Activated T-cell treated with anti-CD3 and anti-CD28 coated beads for 48 hours (primary cell): Measurements from ENCODE around the gene RNF144A.

Experiments used
- DNase-seq: peaks from one replicate; pipeline ENCODE4 v3.0.0-alpha.2; 2020; ENCODE audit warnings: low read depth

Gene RNF144A

DNA sequence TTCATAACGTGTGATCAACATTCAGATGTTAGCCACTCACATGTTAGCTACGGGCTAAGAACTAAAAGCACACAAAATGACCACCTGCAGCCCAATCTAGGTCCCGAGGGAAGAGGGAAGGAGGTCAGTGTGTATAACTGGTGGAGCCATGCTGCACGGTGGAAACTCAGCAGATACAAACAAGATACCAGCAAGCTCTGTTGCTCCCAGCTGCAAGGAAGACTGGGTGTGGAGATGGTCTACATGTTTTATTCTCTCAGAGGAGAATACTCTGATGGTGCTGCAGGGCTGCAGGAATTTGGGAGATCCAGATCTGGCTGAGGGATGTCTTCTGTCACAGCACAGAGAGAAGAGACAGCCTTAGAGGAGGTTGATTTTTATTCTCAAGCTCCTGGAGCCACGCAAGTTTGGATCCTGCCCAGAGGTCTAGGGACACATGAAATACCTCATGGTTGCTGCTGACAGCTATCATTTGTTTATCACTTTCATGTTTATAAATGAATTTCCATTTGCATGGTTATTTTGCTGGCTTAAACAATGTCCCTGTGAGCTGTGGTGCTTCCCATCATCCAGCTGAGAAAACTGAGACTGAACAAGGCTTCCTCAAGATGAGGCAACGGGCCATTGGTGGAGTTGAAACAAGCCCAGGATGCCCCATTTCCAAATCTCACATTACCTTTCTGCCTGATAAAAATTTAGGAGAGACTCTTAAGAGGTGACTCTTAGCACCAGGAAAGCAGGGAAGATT, 30.9 kb downstream of the RNF144A start:
- no peak for DNase-seq

DNA sequence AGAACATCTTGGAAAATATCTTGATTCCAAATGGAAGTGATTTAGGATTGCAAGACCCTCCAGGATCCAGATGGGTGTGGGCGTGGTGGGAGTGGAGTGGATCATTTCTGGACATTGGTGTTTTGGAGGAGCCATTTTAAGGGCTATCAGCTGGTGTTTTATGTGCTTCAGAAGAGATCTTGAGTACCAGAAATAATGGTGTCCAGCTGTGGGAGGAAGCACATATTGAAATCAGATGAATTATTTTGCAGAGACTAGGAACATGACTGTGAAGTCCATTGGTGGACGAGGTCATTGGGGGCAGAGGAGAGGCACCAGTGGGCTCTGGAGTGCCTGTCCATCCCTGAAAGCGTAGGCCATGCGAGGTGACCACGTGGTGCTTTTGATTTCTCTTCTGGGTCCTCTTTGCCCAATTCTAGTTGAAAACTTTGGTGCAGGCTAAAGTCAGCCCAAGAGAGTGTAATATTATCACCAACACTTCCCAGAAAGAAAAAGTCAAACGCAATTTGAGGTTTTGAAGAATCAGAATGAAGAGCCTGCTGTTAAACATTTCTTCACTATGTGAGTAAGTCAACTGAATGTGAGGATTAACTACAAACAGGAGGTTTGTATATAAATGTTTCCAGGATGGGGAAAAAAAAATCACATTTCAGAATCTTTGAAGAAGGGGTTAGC, 31.6 kb downstream of the RNF144A start:
- DNase-seq: no peak

DNA sequence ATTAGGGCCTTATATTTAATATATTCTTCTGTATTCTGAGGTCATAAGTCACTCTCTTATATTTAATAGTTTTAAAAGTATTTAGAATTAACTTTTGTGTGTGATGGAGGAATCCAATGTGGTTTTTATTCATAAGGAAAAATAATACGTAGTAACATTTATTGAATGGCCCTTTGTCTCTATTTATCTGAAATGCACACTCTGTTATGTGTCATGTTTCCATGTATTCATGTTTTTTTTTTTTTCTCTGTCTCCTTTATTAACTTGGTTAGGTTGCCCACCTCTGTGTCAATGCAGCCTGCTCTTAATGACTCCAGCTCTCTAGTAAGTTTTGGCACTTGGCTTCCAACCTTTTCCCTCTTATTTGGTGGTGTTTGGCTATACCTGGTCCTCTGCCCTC, 33.8 kb downstream of the RNF144A start:
- no peak for DNase-seq

DNA sequence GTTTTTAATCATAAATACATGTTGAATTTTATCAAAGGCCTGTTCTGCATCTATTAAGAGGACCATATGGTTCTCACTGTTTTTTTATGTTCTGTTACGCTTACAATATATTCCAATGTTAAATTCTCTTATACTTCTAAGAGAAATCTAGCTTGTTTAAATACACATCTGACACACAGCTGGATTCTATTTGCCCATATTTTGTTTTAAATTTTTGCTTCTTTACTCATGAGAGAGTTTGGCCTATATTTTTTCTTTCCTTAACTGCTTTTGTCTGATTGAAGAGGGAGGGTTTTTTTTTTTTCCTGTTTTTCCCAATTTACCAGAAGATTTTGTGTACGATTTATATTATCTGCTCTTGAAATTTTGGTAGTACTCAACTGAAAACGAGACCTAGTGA, 34.9 kb downstream of the RNF144A start:
- no peak for DNase-seq

DNA sequence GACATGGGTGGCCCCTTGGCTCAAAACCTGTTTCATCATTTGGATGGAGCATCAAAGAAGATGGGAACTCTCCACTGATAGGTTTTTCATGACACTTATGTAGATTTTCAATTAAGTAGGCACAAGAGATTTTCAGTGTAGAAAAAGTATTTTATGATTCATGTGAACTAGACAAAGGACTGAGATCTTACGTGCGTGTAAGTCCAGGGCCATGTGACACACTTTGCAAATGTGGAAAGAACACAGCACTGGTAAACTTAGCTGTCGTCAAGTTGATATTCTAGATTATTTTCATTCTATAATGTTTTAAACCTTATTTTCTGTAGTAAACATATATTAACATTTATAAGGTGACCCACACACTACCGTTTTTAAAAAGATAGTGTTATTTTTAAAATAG, 37.4 kb downstream of the RNF144A start:
- DNase-seq: no peak

DNA sequence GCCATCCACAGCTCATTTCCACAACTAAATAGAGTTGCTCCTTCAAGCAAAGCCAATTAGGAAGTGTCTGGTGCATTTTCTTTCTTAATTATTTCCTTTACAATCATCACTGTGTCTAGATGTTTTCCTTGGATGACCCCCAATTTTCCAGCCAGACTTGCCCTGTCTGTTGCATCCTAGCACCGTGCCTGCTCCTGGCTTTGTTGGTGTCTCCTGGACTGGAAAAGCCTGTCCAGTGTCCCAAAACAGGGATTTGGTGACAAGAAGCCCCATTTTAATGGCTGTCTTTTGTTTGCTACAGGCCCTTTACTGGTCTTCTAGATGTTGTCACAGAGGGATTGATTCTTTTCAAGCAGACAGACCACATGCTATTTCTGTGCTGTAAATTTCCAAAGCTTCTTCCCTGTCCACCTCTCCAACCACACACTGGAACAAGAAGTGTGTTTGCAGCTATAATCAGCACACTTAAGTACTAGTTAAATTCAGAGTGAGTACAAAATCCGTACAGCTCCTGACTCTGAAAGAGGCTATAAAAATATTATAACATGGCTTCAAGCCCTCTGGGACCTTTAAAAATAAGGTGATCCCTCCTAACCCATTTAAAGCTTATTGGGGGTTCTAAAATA, 38.4 kb downstream of the RNF144A start:
- no peak for DNase-seq

DNA sequence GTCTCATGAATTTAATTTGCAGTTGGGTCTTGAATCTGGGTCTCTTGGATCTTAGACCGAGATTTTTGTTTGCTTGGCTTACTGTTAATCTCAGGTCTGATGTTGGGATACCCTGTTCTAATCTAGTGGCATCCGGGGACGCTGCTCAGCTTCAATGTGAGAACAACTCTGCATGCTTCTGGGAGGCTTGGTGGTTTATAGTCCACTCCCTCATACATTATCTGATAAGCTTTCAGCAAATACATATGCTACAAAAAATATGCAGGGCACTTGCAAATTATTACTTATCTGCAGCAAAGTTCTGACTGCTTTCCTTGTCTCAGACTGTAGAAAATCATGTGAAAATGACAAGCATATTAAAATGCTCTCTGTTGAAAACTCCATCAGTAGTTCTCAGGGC, 39.4 kb downstream of the RNF144A start:
- no peak for DNase-seq

DNA sequence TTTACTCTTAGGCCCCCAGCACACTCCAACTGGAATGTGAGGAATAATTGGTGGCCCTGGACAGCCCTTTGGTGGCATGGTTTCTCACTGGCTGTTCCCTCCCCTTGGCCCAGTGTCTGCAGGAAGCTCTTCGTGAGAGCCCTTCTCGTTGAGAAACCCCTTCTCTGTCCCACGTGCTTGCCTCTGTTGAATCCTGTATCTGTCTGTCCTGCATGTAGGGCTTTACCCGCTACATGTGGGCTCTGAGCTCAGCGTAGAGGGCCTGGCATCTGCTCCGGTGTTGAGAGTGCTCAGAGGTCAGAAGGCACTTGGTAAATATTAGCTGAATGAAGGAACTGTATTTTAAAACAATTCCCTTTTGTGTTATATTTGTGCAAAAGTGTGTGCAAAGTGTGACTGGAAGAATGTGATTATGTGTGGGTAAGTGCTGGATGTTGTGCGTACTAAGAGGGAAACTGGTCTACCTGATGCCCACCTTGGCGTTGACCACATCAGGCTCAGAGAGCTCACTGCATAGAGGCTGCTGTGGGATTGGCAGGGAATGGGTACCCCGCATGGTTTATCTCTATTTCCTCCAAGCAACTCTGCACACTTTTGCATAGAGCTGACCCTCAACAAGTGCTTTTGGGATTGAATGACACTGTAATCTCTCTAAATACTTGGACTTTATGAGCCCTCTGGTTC, 40.0 kb downstream of the RNF144A start:
- DNase-seq: no peak

DNA sequence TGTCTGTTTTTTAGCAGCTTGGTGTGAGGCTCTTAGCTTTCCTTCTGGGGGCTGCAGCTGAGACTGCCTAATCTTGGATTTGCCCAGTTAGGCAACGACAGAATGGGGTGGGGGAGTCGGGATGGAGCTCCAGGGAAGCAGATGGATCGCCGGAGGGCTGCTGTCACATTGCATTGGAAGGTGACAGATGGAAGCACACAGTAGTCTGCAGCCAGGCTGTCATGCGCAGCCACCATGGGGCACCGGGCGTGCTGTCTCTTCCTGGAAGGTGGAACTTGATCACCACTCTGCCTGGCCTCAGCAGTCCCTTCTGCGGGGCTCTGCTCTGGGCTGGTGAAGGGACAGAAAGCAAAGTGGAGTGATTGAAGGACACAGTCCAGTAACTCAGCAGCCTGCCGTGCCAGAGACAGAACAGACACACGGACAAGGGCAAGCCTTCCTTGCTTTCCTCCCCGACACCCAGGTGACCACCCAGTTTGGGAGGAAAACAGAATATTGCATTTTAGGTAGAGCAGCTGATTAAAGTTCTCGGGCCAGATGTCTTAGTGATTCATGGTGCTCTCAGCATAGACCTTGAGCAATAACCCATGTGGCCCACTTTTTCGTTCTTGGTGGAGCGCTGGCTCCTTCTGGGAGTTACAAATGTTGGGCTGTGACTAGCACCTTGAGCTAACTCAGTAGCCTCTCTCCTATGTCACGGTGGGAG, 40.9 kb downstream of the RNF144A start:
- no peak for DNase-seq

DNA sequence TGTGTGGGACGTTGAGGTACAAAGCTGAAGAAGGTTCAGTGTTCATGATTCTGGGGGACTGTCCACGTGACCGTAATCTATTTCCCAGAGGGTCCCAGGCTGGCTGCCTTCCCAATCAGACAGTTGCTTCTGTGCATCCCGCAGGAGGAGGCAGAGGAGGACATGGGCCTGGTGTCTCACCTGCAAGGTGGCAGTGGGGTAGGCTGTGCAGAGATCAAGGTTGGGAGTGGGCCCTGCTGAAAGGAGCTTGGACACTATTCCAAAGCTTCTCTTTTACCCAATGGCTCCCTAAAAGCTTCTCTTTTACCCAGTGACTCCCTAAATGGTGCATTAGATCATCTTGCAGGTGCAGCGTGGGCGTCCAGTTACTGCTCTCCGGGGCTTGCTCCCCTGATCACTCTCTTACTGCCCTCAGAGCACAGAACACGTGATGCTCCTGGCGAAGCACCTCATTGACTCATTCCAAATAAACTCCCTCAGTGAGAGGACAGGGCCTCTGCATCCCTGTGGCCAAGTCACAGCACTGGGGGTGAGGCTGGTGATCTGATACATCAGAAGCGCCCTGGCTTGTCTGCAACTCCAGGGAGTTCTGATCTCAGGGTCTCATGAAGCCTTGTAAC, 41.5 kb downstream of the RNF144A start:
- no peak for DNase-seq

DNA sequence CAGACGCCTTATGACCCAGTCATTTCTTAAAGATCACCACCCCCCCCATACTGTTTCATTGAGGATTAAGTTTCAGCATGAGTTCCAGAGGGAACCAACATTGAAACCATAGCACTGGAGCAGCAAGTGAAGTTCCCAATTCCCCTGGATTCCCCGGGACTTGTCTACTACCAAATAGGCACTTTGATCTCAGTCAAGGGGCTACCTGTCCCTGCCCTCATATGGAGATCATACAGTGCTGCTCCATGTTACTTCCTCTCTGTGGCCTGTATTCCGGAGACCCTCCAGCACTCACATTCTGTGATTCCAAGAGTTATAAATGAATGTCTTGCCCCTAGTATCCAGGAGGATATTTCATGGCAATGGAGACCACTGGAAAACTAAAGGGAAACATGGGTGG, 42.5 kb downstream of the RNF144A start:
- no peak for DNase-seq

DNA sequence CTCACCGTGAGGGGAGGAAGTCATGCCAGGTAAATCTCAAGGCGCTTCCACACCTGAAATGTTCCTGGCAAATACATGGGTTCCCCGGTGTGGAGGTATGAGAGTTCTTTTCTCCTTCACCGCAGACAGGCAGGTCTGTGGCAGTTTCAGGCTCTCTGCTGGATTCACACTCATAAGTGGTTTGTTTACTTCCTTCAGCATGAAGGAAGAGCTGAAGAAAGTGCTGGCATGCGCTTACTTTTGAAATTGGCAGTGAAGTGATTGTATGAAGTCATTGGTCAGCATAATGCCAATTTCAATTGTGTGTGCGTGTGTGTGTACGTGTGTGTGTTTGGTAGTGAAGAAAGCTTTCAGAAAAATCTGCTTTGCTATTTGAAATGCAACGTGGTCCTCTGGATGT, 43.4 kb downstream of the RNF144A start:
- DNase-seq: no peak

DNA sequence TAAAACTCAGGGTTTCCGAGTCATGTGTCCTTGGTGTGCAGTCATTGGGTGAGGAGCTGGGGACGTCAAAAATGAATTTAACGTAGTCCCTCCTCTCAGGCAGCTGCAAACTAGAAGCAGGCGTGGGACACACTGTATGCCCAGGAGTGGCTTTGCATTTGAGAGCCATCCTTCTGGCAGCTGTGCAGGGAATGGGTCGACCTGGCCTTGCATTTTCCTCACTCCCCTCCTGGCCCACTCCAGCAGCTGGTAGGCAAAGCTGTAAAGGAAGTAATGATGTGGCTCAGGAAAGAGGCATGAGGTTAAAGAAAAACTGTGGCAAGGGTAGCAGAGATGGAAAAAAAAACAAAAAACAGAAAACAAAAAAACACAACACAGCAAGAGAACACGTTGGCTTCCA, 46.5 kb downstream of the RNF144A start:
- no peak for DNase-seq

DNA sequence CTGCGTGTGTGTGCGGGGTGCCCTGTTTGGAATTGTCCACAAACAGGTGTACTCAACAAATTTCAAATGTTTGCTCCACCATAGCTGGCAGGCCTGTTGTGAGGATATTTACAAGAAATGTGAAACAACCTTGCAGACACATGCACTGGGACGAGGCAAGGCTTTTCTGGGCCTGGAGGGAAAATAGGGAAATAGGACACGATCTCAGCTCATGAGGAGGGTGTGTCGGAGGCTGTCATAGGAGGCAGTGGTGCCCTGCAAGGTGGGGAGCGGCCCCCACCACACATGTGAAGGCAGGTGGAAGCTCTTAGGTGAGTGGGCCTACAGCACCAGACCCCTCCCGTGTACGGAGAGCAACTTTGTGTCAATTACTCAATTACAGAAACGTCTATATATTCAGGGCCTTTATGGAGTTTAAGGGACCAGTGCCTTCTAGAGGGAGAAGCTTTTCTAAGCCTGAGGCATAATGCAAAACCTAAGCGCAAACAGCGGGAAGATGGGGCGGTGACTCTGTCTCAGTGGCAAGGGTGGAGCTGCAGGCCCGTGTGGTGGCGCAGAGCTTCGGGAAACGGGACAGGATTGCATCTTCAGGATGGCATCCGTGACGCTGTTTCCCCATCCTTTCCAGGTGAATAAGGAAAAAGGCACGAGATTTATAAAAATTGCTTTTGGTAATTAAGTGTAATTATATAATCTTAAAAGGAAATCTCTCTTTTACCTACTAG, 48.0 kb downstream of the RNF144A start:
- DNase-seq: no peak

DNA sequence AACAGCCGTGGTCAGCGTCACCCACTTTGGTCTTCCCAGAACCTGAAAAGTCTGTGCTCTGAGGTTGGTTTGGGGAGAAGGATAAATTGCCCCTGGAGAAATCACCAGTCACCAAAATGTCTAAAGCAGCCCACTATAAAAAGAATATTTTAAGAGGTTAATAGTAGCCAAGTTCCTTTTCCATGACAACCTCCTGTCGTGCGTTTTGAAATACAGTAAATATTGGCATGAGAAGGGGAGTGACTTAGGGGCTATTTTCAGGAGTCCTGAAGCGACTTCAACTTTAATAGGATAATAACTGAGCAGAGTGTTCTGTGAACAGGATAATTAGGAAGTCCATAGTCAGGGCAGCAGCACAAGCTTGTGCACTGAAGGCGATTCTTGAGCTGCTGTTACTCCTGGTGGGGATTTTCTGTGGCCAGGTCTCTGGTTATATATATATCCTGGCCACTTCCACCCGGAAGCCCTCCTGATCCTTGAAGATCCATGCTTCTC, 49.3 kb downstream of the RNF144A start:
- DNase-seq: no peak

DNA sequence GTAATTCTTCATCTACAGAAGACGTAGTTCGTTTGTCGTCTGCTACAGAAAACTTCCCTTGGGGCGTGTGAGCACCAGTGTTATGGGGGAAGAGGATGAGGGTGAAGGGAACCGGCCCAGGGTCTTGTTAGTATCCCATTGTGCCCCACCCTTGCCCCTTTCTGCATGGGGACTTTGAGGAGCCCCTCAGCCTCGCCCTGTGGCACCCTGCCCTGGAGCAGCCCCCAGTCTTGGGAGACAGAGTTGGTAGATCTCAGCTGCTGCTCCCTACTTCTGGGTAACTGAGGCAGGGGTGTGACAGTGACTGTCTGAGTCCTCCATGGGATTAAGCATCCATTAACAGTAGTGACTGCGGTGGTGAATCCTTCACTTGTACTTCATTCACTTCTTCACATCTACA, 50.1 kb downstream of the RNF144A start:
- DNase-seq: no peak

DNA sequence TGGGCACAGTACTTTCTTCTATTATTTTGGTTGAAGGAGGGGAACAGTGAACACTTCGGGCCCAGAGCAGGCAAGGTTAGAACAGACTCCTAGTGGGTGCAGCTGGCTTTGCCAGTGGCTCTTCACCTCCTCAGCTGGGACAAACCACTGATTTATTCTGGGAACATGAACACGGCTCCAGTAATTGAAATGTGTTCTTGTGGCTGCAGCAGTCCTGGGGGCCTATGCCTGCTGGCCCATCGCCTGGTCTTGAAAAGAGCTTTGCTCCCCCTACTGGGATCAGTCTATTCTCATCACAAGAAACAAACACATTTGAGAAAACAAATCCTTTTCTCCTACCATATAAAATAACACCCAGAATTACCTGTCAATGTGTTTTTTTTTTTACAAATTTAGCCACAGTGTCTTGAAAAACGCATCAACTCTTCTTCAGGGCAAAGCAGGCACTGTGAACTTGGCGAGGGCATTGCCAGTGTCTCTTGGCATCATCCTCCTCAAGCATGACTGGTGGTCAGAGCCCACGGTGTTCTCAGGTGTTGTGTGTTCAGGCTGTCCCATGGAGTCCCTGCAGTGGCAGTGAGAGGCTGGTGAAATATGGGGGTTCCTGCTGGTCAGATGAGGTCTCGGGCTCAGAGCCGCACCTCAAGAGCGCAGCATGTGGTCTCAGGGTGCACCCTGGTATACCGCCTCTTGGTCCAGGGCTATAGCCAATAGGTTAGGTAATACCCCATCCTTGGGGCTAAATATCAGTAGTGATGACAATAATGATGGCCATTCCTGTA, 51.3 kb downstream of the RNF144A start:
- DNase-seq: no peak

DNA sequence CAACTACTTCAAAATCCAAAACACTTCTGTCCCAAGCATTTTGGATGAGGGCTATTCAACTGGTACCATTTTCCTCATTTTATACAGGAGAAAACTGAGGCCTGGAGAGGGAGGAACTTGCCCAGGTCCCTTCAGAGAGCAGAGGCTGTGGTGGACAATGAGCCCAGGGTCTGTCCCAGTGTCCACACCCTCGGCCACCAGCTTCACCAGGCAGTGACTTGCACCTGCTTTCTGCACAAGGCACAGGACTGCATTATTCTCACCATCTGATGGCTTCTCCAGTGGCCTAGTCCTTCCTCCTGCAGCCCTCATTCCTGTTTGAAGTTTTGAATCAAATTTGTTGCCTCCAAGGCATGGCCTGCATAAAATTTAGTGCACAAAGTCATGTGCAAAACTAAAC, 53.3 kb downstream of the RNF144A start:
- no peak for DNase-seq

DNA sequence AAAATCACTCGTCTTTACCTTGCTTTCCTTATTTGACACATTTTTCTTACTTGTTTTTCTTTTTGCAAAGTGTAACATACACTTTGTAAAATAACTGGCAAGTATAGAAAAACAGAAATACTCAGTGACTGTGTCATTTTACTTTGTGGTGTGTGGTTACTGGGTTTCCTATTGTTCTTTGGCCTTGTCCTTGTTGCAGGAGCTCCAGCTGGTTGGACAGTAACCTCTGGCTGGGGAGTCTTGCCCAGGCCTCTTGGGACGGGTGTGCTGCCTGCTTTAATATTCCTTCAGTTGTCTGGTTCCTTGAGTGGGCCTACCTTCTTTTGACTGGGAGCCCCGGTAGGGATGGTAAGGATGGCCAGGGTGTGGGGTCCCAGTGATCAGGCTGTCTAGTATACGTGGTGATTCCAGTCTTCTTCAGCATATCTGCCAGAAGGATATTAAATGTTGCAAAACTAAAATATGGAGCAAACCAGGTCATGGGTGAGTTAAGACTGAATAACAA, 53.8 kb downstream of the RNF144A start:
- no peak for DNase-seq

DNA sequence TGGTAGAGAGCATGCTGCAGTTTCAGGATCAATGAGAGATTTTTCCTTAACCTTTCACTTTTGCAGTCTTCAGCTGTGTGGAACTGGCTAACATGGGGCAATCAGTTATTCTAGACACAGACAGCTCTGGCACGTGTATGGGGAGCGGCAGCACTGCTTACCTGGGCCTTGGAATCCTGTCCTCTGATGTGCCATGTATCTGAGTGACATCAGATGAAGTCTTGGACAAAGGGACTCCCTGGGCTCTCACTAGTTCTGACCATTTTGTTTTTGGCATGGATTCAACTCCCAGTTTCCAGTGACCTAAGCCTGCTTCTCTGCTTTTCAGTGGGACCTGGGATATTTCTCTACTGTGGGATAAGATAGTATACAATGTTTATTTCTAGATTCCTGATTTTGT, 54.3 kb downstream of the RNF144A start:
- no peak for DNase-seq
